ENCODE results near the gene RND2.

The RND2 gene

GRCh38 chr17:43006639-43007551 lies 18.1 kb upstream of the RND2 start, which contains the start of gene IFI35:
TSS of gene IFI35 (plus strand) at chr17:43006784. CDS start at chr17:43006948, 164 bp downstream.
- DNase-seq = peak; percentile 89

GRCh38 chr17:43010667-43011308 lies 14.2 kb upstream of the RND2 start:
- no peak for DNase-seq

- DNase-seq = no peak
Measured at GRCh38 chr17:43011728-43012472, 13.1 kb upstream of the RND2 start.

- DNase-seq = no peak
Measured at GRCh38 chr17:43013296-43013695, 11.7 kb upstream of the RND2 start.

GRCh38 chr17:43014020-43014648 lies 10.9 kb upstream of the RND2 start:
- DNase-seq = no peak

GRCh38 chr17:43014649-43015542 lies 10.1 kb upstream of the RND2 start:
- DNase-seq = no peak

GRCh38 chr17:43015579-43015978 lies 9.5 kb upstream of the RND2 start:
- DNase-seq = no peak

GRCh38 chr17:43016216-43016615 lies 8.8 kb upstream of the RND2 start:
- no peak for DNase-seq

- DNase-seq = peak; percentile 61
Measured at GRCh38 chr17:43018008-43018853, 6.8 kb upstream of the RND2 start.

- DNase-seq = no peak
Measured at GRCh38 chr17:43018932-43019331, 6.1 kb upstream of the RND2 start.

GRCh38 chr17:43019418-43019817 lies 5.6 kb upstream of the RND2 start:
- no peak for DNase-seq

- DNase-seq = no peak
Measured at GRCh38 chr17:43020030-43020621, 4.9 kb upstream of the RND2 start.

- peak; percentile 39 for DNase-seq
Measured at GRCh38 chr17:43020789-43021740, 4.0 kb upstream of the RND2 start.

GRCh38 chr17:43021741-43022512 lies 3.1 kb upstream of the RND2 start, which contains the start of gene VAT1:
TSS of gene VAT1 (minus strand) at chr17:43022385. CDS start at chr17:43022322, 63 bp downstream.
- DNase-seq = peak; percentile 62

- no peak for DNase-seq
Measured at GRCh38 chr17:43025290-43025657, 243 bp downstream of the RND2 start.

GRCh38 chr17:43025766-43026537 lies 921 bp downstream of the RND2 start:
- DNase-seq = no peak

- no peak for DNase-seq
Measured at GRCh38 chr17:43026595-43026994, 1.6 kb downstream of the RND2 start.

Data from CD4-positive, alpha-beta T cell treated with Interleukin-21 for 1 hour (primary cell).